Measurements from ENCODE around the gene SASH1.

DNA sequence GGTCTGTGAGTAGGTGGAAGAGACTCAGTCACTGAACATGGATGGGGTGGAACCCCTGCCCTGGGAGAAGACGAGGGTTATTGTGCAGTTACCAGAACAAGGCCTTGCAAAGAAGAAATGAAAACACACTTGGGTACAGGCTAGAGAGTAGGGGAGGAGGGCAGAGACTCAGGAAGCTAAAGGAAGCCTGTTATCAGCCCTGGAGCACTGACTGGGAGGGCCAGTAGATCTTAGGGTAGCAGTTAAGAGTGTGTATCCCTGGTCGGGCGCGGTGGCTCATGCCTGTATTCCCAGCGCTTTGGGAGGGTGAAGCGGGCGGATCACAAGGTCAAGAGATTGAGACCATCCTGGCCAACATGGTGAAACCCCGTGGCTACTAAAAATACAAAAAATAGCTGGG is 74.4 kb downstream of the SASH1 start:
- TF ChIP-seq, protein P1, sequence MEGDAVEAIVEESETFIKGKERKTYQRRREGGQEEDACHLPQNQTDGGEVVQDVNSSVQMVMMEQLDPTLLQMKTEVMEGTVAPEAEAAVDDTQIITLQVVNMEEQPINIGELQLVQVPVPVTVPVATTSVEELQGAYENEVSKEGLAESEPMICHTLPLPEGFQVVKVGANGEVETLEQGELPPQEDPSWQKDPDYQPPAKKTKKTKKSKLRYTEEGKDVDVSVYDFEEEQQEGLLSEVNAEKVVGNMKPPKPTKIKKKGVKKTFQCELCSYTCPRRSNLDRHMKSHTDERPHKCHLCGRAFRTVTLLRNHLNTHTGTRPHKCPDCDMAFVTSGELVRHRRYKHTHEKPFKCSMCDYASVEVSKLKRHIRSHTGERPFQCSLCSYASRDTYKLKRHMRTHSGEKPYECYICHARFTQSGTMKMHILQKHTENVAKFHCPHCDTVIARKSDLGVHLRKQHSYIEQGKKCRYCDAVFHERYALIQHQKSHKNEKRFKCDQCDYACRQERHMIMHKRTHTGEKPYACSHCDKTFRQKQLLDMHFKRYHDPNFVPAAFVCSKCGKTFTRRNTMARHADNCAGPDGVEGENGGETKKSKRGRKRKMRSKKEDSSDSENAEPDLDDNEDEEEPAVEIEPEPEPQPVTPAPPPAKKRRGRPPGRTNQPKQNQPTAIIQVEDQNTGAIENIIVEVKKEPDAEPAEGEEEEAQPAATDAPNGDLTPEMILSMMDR (IDR thresholded peaks at IDR 0.05; ENCODE audit: insufficient read depth, low read length, poor library complexity, severe bottlenecking): no peak
- TF ChIP-seq EZH2phosphoT487 (conservative IDR thresholded peaks at IDR 0.05; ENCODE audit: low read length): no peak

All from SU-DHL-6 (cell line).